Vagina (tissue), 2 donors: ENCODE data around the gene PNMT. TPM values are rescaled to one million over a fixed set of nuclear protein-coding genes. Genes with fewer than 3 reads are reported as not detected.

Source experiments
- DNase-seq, 2 donors: peaks; one replicate each; pipeline ENCODE4 v3.0.0-alpha.2; 2017; ENCODE audit errors: extremely low spot score in 2 of 2
- H3K27ac ChIP-seq: fragments of 200-600 bp; sonication (generic); one replicate; pipeline ENCODE4 v1.5.1; 2019
- H3K27me3 ChIP-seq: fragments of 200-600 bp; sonication (generic); one replicate; pipeline ENCODE4 v1.5.1; 2019
- H3K36me3 ChIP-seq, 2 donors: fragments of 200-600 bp; sonication (generic); one replicate each; pipeline ENCODE4 v1.5.1; 2017 to 2019
- H3K4me1 ChIP-seq: fragments of 200-600 bp; sonication (generic); one replicate; pipeline ENCODE4 v1.5.1; 2019
- H3K4me3 ChIP-seq, 2 donors: fragments of 200-600 bp; sonication (generic); 1 replicate in 1 of 2; 2 replicates in 1 of 2; pipeline ENCODE4 v1.5.1; 2016 to 2019
- H3K9me3 ChIP-seq: fragments of 200-600 bp; sonication (generic); one replicate; pipeline ENCODE4 v1.5.1; 2019
- POLR2A ChIP-seq, 2 donors: fragments of 450-650 bp; IDR thresholded peaks; one replicate each; pipeline ENCODE4 v1.6.1; 2017; ENCODE audit warnings: antibody characterized with exemption in 2 of 2, mild to moderate bottlenecking in 2 of 2, moderate library complexity in 2 of 2
- POLR2AphosphoS5 ChIP-seq, 2 donors: sonication (generic); formaldehyde crosslinking; IDR thresholded peaks; one replicate each; pipeline ENCODE4 v1.9.0; 2017; ENCODE audit warnings: antibody characterized with exemption in 2 of 2, mild to moderate bottlenecking in 2 of 2, low read depth in 1 of 2; ENCODE audit not compliant: insufficient read depth in 1 of 2
- intact Hi-C: fragments of 100-400 bp; cut with DNase I; formaldehyde crosslinking; loops from one replicate; pipeline ENCODE4 v1.15.1; 2023
- total RNA-seq: library from RNA; depleted of rRNA; stranded (reverse); fragments of >200 nt; gene quantifications from one replicate; pipeline ENCODE4 v1.2.3, GENCODE V29; 2016
- TF ChIP-seq, protein P1 (sequence below), 3 experiments: fragments of 450-650 bp in 2 of 3; fragments of 200-600 bp in 1 of 3; sonication (generic) in 1 of 3; IDR thresholded peaks; one replicate each; pipeline ENCODE4 v1.5.1; 2017 to 2019; ENCODE audit warnings: antibody characterized with exemption in 3 of 3, mild to moderate bottlenecking in 2 of 3, moderate library complexity in 2 of 3

PNMT gene
- total RNA-seq, 1 donor from 2014 or later = 5.6 TPM

DNA sequence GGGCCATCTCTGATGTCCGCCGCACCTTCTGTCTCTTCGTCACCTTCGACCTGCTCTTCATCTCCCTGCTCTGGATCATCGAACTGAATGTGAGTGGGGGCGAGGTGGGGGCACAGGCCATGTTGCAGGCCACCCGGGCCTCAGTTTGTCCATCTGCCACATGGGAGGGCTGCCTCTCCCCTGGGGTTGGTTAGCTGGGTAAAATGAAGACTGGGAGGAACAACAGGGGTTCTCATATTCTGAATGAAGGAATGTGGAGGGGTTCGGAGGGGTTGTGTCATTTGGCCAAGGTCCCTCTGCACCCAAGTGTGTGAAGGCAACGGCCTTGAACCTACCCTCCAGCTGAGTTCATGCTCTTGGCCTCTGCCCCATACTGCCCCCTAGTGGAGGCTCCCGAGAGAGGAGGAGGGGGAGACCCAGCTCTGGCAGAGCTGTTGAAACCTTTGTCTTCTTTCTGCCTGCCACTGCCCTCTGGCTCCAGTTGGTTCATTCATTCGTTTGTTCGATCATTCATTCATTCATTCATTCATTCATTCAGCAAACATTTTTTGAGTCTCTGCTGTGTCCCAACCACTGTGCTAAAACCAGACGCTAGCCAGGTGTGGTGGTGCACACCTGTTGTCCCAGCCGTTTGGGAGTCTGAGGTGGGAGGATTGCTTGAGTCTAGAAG lies 14.5 kb upstream of the PNMT start:
- H3K4me3 ChIP-seq = no peak overlapping the region
- no peaks in the 10 kb centered on the region for H3K9me3 ChIP-seq
- peaks cover 0 to 17% of the 10 kb centered on the region in 2 donors for H3K36me3 ChIP-seq
- no peaks in the 10 kb centered on the region for H3K27me3 ChIP-seq
- H3K4me1 ChIP-seq = peaks cover 25% of the 10 kb centered on the region
- intact Hi-C loops = no loop called here
- DNase-seq = no peak
- H3K27ac ChIP-seq = no peak overlapping the region
- TF ChIP-seq POLR2A (IDR thresholded peaks at IDR 0.05) = no peak
- TF ChIP-seq, protein P1, sequence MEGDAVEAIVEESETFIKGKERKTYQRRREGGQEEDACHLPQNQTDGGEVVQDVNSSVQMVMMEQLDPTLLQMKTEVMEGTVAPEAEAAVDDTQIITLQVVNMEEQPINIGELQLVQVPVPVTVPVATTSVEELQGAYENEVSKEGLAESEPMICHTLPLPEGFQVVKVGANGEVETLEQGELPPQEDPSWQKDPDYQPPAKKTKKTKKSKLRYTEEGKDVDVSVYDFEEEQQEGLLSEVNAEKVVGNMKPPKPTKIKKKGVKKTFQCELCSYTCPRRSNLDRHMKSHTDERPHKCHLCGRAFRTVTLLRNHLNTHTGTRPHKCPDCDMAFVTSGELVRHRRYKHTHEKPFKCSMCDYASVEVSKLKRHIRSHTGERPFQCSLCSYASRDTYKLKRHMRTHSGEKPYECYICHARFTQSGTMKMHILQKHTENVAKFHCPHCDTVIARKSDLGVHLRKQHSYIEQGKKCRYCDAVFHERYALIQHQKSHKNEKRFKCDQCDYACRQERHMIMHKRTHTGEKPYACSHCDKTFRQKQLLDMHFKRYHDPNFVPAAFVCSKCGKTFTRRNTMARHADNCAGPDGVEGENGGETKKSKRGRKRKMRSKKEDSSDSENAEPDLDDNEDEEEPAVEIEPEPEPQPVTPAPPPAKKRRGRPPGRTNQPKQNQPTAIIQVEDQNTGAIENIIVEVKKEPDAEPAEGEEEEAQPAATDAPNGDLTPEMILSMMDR (IDR thresholded peaks at IDR 0.05) = peak; percentile 17 to 43 (median 22)

DNA sequence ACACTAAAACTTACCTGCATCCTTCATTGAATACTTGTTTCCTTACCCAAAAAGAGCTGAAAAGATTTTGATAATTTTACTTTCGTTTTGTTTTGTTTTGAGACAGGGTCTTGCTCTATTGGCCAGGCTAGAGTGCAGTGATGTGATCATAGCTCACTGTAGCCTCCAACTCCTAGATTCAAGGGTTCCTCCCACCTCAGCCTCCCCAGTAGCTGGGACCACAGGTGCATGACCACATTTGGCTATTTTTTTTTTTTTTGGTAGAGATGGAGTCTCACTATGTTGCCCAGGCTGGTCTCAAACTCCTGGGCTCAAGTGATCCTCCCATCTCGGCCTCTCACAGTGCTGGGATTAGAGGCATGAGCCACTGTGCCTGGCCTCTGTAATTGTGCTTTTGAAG lies 13.1 kb upstream of the PNMT start:
- intact Hi-C loops = no loop called here
- peaks cover 0 to 21% of the 10 kb centered on the region in 2 donors for H3K36me3 ChIP-seq

DNA sequence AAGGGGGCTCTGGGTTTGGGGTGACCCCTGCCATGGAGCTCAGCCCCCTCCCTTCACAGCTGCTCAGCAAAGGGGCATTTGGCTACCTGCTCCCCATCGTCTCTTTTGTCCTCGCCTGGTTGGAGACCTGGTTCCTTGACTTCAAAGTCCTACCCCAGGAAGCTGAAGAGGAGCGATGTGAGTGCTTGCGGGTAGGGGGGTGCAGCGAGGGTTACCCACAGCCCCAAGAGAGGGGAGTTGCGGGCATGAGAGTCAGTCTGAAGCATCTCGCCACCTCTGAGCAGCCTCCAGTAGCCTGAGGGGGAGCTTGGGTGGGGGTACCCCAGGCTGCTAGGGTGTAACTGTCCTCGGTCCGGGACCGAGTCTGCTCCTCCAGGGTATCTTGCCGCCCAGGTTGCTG lies 9.9 kb upstream of the PNMT start:
- peaks cover 0 to 42% of the 10 kb centered on the region in 2 donors for H3K36me3 ChIP-seq
- no peak for TF ChIP-seq POLR2AphosphoS5 (IDR thresholded peaks at IDR 0.05; ENCODE audit: insufficient read depth in 1 of 2, low read depth in 1 of 2)
- TF ChIP-seq, protein P1 (IDR thresholded peaks at IDR 0.05) = no peak
- TF ChIP-seq POLR2A (IDR thresholded peaks at IDR 0.05) = no peak
- no peaks in the 10 kb centered on the region for H3K27me3 ChIP-seq
- no peak overlapping the region for H3K4me3 ChIP-seq
- H3K4me1 ChIP-seq = peaks cover 39% of the 10 kb centered on the region
- intact Hi-C loops = no loop called here
- DNase-seq = no peak
- H3K9me3 ChIP-seq = no peaks in the 10 kb centered on the region
- peak overlapping the region; percentile 26 for H3K27ac ChIP-seq

More for the DNA sequence above, 13.1 kb upstream of the PNMT start:
- Histone ChIP-seq H3K4me1 (peaks cover 28% of the 10 kb centered on the region), H3K27ac (no peak overlapping the region), H3K27me3 (no peaks in the 10 kb centered on the region), H3K4me3 (no peak overlapping the region), H3K9me3 (no peaks in the 10 kb centered on the region)
- TF ChIP-seq POLR2A (IDR thresholded peaks at IDR 0.05) (no peak), POLR2AphosphoS5 (IDR thresholded peaks at IDR 0.05; ENCODE audit: insufficient read depth in 1 of 2, low read depth in 1 of 2) (no peak)
- TF ChIP-seq, protein P1 (IDR thresholded peaks at IDR 0.05) = no peak
- no peak for DNase-seq

DNA sequence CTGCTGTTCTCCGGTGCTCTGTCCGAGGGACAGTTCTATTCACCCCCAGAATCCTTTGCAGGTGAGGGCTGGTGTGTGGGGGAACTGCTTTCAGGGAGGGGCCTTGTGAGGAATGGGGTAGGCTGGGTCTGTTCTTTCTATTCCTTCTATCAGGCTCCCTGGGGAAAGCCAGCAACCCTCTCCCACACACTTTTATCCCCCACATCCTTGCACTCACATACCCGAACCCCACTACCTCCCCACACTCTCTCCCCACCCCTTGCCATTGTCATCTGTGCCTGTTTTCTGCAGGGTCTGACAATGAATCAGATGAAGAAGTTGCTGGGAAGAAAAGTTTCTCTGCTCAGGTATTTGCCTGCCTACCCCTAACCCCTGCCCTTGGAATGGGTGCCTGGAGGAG lies 9.5 kb upstream of the PNMT start:
- DNase-seq = no peak
- H3K36me3 ChIP-seq = peaks cover 0 to 42% of the 10 kb centered on the region in 2 donors
- peaks cover 39% of the 10 kb centered on the region for H3K4me1 ChIP-seq
- H3K27ac ChIP-seq = peak overlapping the region; percentile 26
- TF ChIP-seq POLR2A (IDR thresholded peaks at IDR 0.05) (no peak), POLR2AphosphoS5 (IDR thresholded peaks at IDR 0.05; ENCODE audit: insufficient read depth in 1 of 2, low read depth in 1 of 2) (no peak)
- TF ChIP-seq, protein P1 (IDR thresholded peaks at IDR 0.05) = no peak
- H3K27me3 ChIP-seq = no peaks in the 10 kb centered on the region
- intact Hi-C loops = no loop called here
- H3K9me3 ChIP-seq = no peaks in the 10 kb centered on the region
- H3K4me3 ChIP-seq = no peak overlapping the region

DNA sequence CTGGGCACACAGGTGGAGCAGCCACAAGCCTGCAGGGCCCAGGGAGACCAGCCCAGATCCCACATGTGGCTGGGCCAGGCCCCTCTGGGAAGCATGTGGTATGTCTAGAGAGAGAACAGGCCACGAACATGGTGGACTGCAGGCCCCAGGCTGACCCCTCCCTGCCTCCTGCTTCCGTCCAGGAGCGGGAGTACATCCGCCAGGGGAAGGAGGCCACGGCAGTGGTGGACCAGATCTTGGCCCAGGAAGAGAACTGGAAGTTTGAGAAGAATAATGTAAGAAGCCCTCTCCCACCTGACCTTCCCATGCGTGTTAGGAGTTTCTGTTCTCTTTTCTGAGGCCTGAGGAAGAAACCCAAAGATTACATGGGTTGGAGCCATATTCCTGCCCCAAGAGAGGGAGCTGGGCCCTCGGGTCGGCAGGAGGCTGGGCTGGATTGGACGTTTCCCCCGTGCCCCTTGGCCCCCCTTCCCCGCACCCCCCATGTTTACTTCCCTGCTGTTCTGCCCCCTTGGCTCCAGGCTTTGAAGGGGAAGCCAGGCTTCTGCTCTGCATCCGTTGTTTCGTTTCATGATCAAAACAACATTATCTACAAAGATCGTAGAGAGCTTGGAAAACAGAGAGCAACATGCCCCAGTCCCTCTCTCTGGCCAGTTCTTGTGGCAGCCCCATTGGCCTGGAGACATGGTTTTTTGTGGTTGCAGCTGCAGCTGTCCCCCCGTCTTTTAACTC lies 8.8 kb upstream of the PNMT start:
- Histone ChIP-seq H3K27me3 (no peaks in the 10 kb centered on the region), H3K27ac (peak overlapping the region; percentile 26), H3K36me3 (peaks cover 0 to 42% of the 10 kb centered on the region in 2 donors), H3K4me1 (peaks cover 42% of the 10 kb centered on the region), H3K4me3 (no peak overlapping the region), H3K9me3 (no peaks in the 10 kb centered on the region)
- DNase-seq = no peak
- TF ChIP-seq POLR2A (IDR thresholded peaks at IDR 0.05) = no peak
- intact Hi-C loops = no loop called here
